HEK293 (cell line): ENCODE results near the gene PRDM15.

Experiments used
- ZBTB7A ChIP-seq: fragments of 450-650 bp; formaldehyde crosslinking; IDR thresholded peaks from 2 replicates; pipeline ENCODE4 v1.5.1; 2016; ENCODE audit warnings: low read depth, missing biosample characterization, missing genetic modification characterization
- ZNF121 ChIP-seq: fragments of 450-650 bp; formaldehyde crosslinking; IDR thresholded peaks from 2 replicates; pipeline ENCODE4 v1.5.1; 2016; ENCODE audit warnings: missing biosample characterization, missing genetic modification characterization
- ZNF24 ChIP-seq: fragments of 450-650 bp; formaldehyde crosslinking; IDR thresholded peaks from 2 replicates; pipeline ENCODE4 v1.5.1; 2016; ENCODE audit warnings: missing biosample characterization, missing genetic modification characterization
- ZNF76 ChIP-seq: fragments of 450-650 bp; formaldehyde crosslinking; IDR thresholded peaks from 2 replicates; pipeline ENCODE4; 2016; ENCODE audit warnings: low read depth, missing biosample characterization, missing genetic modification characterization, borderline replicate concordance
- TF ChIP-seq, protein P1 (sequence below): fragments of 450-650 bp; formaldehyde crosslinking; IDR thresholded peaks from 2 replicates; pipeline ENCODE4 v1.5.1; 2016; ENCODE audit warnings: missing biosample characterization, missing genetic modification characterization

DNA sequence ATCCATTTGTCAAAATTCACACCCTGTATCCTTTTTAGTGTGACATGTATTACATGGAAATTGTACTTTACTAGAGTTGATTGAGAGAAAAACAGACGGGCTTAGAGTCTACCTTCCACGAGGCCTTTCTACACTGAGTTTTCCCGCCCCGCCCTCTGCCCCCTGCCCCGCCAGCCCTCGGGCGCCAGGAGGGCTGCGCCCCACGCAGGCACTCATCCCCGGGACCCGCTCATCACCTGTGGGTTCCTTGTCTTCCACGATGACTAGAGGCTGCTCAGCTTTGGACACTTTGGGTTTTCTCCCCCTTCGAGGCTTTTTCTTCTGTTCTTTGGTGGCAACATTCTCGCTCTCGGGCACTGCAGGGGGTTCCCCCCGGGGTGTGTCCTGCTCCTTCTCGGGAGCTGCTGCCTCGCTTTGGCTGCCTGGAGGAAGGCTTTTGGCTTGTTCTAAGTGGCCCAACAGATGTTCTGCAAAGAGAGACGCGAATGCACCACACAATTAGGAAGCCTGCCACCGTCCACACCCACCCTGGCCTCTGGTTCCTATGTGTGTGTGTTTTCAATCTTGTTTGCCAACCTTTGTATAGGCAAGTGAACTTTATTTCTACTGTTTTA, 39.6 kb downstream of the PRDM15 start:
- TF ChIP-seq ZNF76 (tag by site-specific recombination) (no peak), ZNF121 (tag by site-specific recombination) (no peak), ZBTB7A (tag by site-specific recombination) (no peak), ZNF24 (tag by site-specific recombination) (no peak)
- TF ChIP-seq, protein P1, sequence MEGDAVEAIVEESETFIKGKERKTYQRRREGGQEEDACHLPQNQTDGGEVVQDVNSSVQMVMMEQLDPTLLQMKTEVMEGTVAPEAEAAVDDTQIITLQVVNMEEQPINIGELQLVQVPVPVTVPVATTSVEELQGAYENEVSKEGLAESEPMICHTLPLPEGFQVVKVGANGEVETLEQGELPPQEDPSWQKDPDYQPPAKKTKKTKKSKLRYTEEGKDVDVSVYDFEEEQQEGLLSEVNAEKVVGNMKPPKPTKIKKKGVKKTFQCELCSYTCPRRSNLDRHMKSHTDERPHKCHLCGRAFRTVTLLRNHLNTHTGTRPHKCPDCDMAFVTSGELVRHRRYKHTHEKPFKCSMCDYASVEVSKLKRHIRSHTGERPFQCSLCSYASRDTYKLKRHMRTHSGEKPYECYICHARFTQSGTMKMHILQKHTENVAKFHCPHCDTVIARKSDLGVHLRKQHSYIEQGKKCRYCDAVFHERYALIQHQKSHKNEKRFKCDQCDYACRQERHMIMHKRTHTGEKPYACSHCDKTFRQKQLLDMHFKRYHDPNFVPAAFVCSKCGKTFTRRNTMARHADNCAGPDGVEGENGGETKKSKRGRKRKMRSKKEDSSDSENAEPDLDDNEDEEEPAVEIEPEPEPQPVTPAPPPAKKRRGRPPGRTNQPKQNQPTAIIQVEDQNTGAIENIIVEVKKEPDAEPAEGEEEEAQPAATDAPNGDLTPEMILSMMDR (tag by site-specific recombination): no peak
